ENCODE results near the gene ESYT2.
"Not testable (repeated sequence)": the region's sequence is repeated elsewhere in the genome, so short reads cannot be mapped to it uniquely, and the experiment has no call there.

ESYT2 gene

GRCh38 chr7:158856883-158857668, 27.8 kb upstream of the ESYT2 start:
- no peak for DNase-seq

GRCh38 chr7:158854681-158855081, 25.4 kb upstream of the ESYT2 start:
- DNase-seq: no peak

GRCh38 chr7:158850545-158851102, 21.3 kb upstream of the ESYT2 start:
- no peak for DNase-seq

GRCh38 chr7:158849768-158850544, 20.6 kb upstream of the ESYT2 start:
- DNase-seq: no peak

- no peak for DNase-seq
Observed at GRCh38 chr7:158849442-158849767, 20.1 kb upstream of the ESYT2 start.

- DNase-seq: no peak
Observed at GRCh38 chr7:158847451-158847866, 18.1 kb upstream of the ESYT2 start.

- no peak for DNase-seq
Observed at GRCh38 chr7:158846304-158846703, 17.0 kb upstream of the ESYT2 start.

- DNase-seq: no peak
Observed at GRCh38 chr7:158843771-158844170, 14.5 kb upstream of the ESYT2 start.

GRCh38 chr7:158842486-158842885, 13.2 kb upstream of the ESYT2 start:
- DNase-seq: peak; percentile 46

- DNase-seq: no peak
Observed at GRCh38 chr7:158840604-158841003, 11.3 kb upstream of the ESYT2 start.

- DNase-seq: not testable (repeated sequence)
Observed at GRCh38 chr7:158839177-158839576, 9.9 kb upstream of the ESYT2 start.

GRCh38 chr7:158837790-158838637, 8.7 kb upstream of the ESYT2 start:
- DNase-seq: no peak

GRCh38 chr7:158836692-158837091, 7.4 kb upstream of the ESYT2 start:
- no peak for DNase-seq

GRCh38 chr7:158834878-158835784, 5.8 kb upstream of the ESYT2 start:
- no peak for DNase-seq

GRCh38 chr7:158832994-158833393, 3.7 kb upstream of the ESYT2 start:
- no peak for DNase-seq

- no peak for DNase-seq
Observed at GRCh38 chr7:158831738-158832091, 2.4 kb upstream of the ESYT2 start.

GRCh38 chr7:158830211-158830723, 958 bp upstream of the ESYT2 start:
- no peak for DNase-seq

- no peak for DNase-seq
Observed at GRCh38 chr7:158829021-158829341, 328 bp downstream of the ESYT2 start.

- DNase-seq: no peak
Observed at GRCh38 chr7:158828133-158829020, 932 bp downstream of the ESYT2 start.

- DNase-seq: peak; percentile 66
Observed at GRCh38 chr7:158827411-158828132, 1.7 kb downstream of the ESYT2 start.
